ENCODE measurements around the gene ACOXL. TPM values are rescaled to one million over a fixed set of nuclear protein-coding genes. Genes with fewer than 3 reads are reported as not detected.

ACOXL gene
- total and polyA plus RNA-seq, 2 experiments from 2014 or later = not detected

DNA sequence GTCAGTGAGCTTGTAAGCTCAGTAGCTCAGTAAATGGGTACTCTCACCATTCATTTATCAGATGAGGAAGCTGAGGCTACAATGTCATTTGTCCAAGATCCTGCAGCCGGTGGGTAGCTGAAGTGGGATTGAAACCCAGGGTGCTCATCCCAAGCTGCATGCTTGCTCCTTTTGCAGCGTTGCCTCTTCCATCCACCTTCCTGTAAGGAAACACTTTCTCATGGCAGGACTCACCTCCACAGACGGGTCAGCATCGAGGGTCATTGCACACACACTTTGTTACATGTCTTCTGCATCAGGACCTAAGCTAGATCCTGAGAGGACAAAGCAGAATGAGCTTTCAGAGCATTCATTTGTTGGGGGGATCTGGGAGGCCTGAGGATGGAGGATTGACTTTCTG is 60.7 kb downstream of the ACOXL start:
- in situ Hi-C loops (cut with MboI) = no loop called here
- Histone ChIP-seq H4K20me1 (ENCODE audit: insufficient read depth) (no peaks in the 10 kb centered on the region), H2AFZ (no peak overlapping the region), H3K27me3 (replicated peaks; ENCODE audit: insufficient read depth) (peaks cover 71% of the 10 kb centered on the region), H3K4me1 (ENCODE audit: insufficient read depth) (no peaks in the 10 kb centered on the region), H3K9me2 (ENCODE audit: insufficient read depth) (no peaks in the 10 kb centered on the region), H3K9me3 (ENCODE audit: low read depth) (no peaks in the 10 kb centered on the region), H3K36me3 (ENCODE audit: low read depth) (no peaks in the 10 kb centered on the region), H3K4me2 (ENCODE audit: unreplicated experiment) (no peak overlapping the region), H3K79me2 (ENCODE audit: insufficient read depth) (no peaks in the 10 kb centered on the region), H3K27ac (no peak overlapping the region), H3K4me3 (no peak overlapping the region), H3K9ac (no peak overlapping the region), H3F3A (ENCODE audit: insufficient read depth) (no peaks in the 10 kb centered on the region)
- TF ChIP-seq EZH2phosphoT487 (IDR thresholded peaks at IDR 0.05; ENCODE audit: insufficient read depth, low read depth) (no peak), EZH2 (IDR thresholded peaks at IDR 0.05; ENCODE audit: insufficient read depth, poor library complexity, severe bottlenecking) (no peak)
- DNase-seq = no peak
- 57 to 62% methylated on average over 4 of the region's 4 CpGs for WGBS, 2 experiments (ENCODE audit: low coverage in 1 of 2, low lambda C conversion rate in 2 of 2, missing lambda C conversion rate in 2 of 2)

DNA sequence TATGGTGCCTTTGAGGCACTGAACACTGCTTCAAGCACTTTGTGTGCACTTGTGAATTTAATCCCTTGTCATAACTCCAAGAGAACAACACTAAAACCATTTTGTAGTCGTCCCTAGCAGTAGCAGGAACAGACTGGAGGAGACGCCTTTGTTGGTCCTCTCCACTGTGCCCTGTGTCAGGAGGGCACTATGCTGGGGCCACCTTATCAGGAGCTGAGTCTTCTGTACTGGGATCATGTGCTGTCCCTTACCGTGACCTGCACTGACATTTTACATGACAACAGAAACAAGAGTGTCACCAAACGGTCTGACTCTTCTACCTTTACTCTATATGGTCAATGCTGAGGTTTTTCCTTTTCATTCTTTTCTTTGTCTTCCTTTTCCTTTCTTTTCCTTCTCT is 62.0 kb downstream of the ACOXL start:
- Histone ChIP-seq H3K79me2 (ENCODE audit: insufficient read depth) (no peaks in the 10 kb centered on the region), H3K4me2 (ENCODE audit: unreplicated experiment) (no peak overlapping the region), H3K27me3 (replicated peaks; ENCODE audit: insufficient read depth) (peaks cover 58% of the 10 kb centered on the region), H3K9ac (no peak overlapping the region), H3K4me1 (ENCODE audit: insufficient read depth) (no peaks in the 10 kb centered on the region), H3K9me3 (ENCODE audit: low read depth) (no peaks in the 10 kb centered on the region), H3K4me3 (no peak overlapping the region), H3K27ac (no peak overlapping the region), H3F3A (ENCODE audit: insufficient read depth) (no peaks in the 10 kb centered on the region), H3K36me3 (ENCODE audit: low read depth) (no peaks in the 10 kb centered on the region), H2AFZ (no peak overlapping the region), H3K9me2 (ENCODE audit: insufficient read depth) (no peaks in the 10 kb centered on the region), H4K20me1 (ENCODE audit: insufficient read depth) (no peaks in the 10 kb centered on the region)
- no peak for DNase-seq
- in situ Hi-C loops (cut with MboI) = no loop called here
- 23 to 30% methylated on average over 4 of the region's 4 CpGs for WGBS, 2 experiments (ENCODE audit: low coverage in 1 of 2, low lambda C conversion rate in 2 of 2, missing lambda C conversion rate in 2 of 2)
- TF ChIP-seq EZH2 (IDR thresholded peaks at IDR 0.05; ENCODE audit: insufficient read depth, poor library complexity, severe bottlenecking) = no peak
- TF ChIP-seq EZH2phosphoT487 (IDR thresholded peaks at IDR 0.05; ENCODE audit: insufficient read depth, low read depth) = no peak

DNA sequence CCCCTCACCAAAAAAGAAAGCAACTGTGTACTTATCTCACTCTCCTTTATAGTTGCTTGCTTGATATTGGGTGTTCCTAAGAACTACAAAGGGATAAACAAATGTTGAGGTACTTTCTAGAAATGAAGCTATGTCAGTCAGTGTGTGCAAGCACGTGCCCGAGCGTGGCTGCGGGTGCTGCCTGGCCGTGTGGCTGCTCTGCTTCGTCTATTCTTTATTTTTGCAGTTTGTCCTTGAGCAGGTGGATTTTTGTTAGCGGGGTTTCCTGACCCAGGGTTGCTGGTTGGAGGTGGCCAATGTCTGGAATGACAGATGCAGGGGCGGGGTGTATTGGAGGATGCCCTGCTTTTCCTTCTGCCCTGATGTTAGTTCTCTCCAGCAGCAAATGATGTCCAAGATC is 62.6 kb downstream of the ACOXL start:
- in situ Hi-C loops (cut with MboI) = no loop called here
- no peaks in the 10 kb centered on the region for H3K9me2 ChIP-seq (ENCODE audit: insufficient read depth)
- no peaks in the 10 kb centered on the region for H3F3A ChIP-seq (ENCODE audit: insufficient read depth)
- no peak overlapping the region for H3K4me3 ChIP-seq
- TF ChIP-seq EZH2phosphoT487 (IDR thresholded peaks at IDR 0.05; ENCODE audit: insufficient read depth, low read depth) (no peak), EZH2 (IDR thresholded peaks at IDR 0.05; ENCODE audit: insufficient read depth, poor library complexity, severe bottlenecking) (no peak)
- H2AFZ ChIP-seq = no peak overlapping the region
- 72 to 76% methylated on average over 8 of the region's 8 CpGs for WGBS, 2 experiments (ENCODE audit: low coverage in 1 of 2, low lambda C conversion rate in 2 of 2, missing lambda C conversion rate in 2 of 2)
- no peaks in the 10 kb centered on the region for H3K9me3 ChIP-seq (ENCODE audit: low read depth)
- H3K27me3 ChIP-seq (replicated peaks; ENCODE audit: insufficient read depth) = peaks cover 56% of the 10 kb centered on the region
- H3K4me2 ChIP-seq (ENCODE audit: unreplicated experiment) = no peak overlapping the region
- H3K27ac ChIP-seq = no peak overlapping the region
- H4K20me1 ChIP-seq (ENCODE audit: insufficient read depth) = no peaks in the 10 kb centered on the region
- DNase-seq = no peak
- H3K79me2 ChIP-seq (ENCODE audit: insufficient read depth) = no peaks in the 10 kb centered on the region
- H3K4me1 ChIP-seq (ENCODE audit: insufficient read depth) = no peaks in the 10 kb centered on the region
- no peaks in the 10 kb centered on the region for H3K36me3 ChIP-seq (ENCODE audit: low read depth)
- H3K9ac ChIP-seq = no peak overlapping the region

DNA sequence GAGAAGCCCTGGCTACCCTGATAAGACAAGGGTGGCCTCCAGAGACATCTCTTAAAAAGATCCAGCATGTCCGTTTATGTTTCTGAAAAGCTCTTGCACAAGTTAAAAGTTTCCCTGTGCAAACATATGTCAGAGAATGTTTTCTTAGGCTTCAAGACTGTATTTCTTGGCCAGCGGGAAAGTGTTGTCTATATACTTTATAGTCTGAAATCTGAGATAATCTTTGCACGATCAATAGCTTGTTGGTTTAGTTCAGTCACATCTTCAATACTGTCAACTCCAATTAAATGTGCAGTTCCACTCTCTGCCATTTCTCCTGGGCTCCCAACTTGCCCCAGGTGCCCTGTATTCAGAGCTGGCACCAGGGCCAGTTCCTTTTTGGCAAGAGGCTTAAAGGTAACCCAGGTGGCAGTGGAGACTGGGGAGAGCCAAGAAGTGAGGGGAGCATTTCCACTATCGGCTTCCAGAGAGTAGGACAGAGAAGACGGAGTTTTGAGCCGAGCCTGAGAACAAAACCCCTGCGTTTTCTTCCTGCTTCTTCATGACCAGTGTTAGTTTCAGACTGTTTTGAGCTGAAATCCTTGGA is 64.4 kb downstream of the ACOXL start:
- Histone ChIP-seq H3K9ac (no peak overlapping the region), H3K4me2 (ENCODE audit: unreplicated experiment) (no peak overlapping the region), H3K9me2 (ENCODE audit: insufficient read depth) (no peaks in the 10 kb centered on the region), H3K27me3 (replicated peaks; ENCODE audit: insufficient read depth) (peaks cover 54% of the 10 kb centered on the region), H3K4me1 (ENCODE audit: insufficient read depth) (no peaks in the 10 kb centered on the region), H3K9me3 (ENCODE audit: low read depth) (no peaks in the 10 kb centered on the region), H3K36me3 (ENCODE audit: low read depth) (no peaks in the 10 kb centered on the region), H3K79me2 (ENCODE audit: insufficient read depth) (no peaks in the 10 kb centered on the region), H3F3A (ENCODE audit: insufficient read depth) (no peaks in the 10 kb centered on the region), H3K4me3 (no peak overlapping the region), H2AFZ (no peak overlapping the region), H4K20me1 (ENCODE audit: insufficient read depth) (no peaks in the 10 kb centered on the region), H3K27ac (no peak overlapping the region)
- WGBS, 2 experiments (ENCODE audit: low coverage in 1 of 2, low lambda C conversion rate in 2 of 2, missing lambda C conversion rate in 2 of 2) = 56 to 57% methylated on average over 7 of the region's 7 CpGs
- DNase-seq = no peak
- in situ Hi-C loops (cut with MboI) = no loop called here
- TF ChIP-seq EZH2 (IDR thresholded peaks at IDR 0.05; ENCODE audit: insufficient read depth, poor library complexity, severe bottlenecking) (no peak), EZH2phosphoT487 (IDR thresholded peaks at IDR 0.05; ENCODE audit: insufficient read depth, low read depth) (no peak)

DNA sequence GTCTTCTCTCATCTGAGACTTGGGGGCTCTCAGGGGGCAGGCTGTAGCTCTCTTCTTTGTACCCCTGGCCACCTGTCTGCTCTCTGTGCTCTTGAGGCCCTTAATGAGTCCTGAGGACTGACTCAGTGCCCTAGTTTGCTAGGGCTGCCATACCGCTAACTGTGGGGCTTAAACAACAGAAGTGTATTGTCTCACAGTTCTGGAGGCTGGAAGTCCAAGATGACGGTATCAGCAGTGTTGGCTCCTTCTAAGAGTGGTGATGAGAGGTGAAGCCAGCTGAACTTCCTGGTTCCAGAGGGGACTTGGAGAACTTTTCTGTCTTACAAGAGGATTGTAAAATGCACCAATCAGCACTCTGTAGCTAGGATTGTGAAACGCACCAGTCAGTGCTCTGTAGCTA is 67.0 kb downstream of the ACOXL start:
- TF ChIP-seq EZH2 (IDR thresholded peaks at IDR 0.05; ENCODE audit: insufficient read depth, poor library complexity, severe bottlenecking) = no peak
- TF ChIP-seq EZH2phosphoT487 (IDR thresholded peaks at IDR 0.05; ENCODE audit: insufficient read depth, low read depth) = no peak
- DNase-seq = no peak
- no peak overlapping the region for H3K4me2 ChIP-seq (ENCODE audit: unreplicated experiment)
- H3K9me2 ChIP-seq (ENCODE audit: insufficient read depth) = no peaks in the 10 kb centered on the region
- H3K79me2 ChIP-seq (ENCODE audit: insufficient read depth) = no peaks in the 10 kb centered on the region
- H3K27me3 ChIP-seq (replicated peaks; ENCODE audit: insufficient read depth) = peaks cover 64% of the 10 kb centered on the region
- H4K20me1 ChIP-seq (ENCODE audit: insufficient read depth) = no peaks in the 10 kb centered on the region
- H3F3A ChIP-seq (ENCODE audit: insufficient read depth) = no peaks in the 10 kb centered on the region
- no peak overlapping the region for H3K9ac ChIP-seq
- H3K36me3 ChIP-seq (ENCODE audit: low read depth) = no peaks in the 10 kb centered on the region
- no peak overlapping the region for H3K4me3 ChIP-seq
- WGBS, 2 experiments (ENCODE audit: low coverage in 1 of 2, low lambda C conversion rate in 2 of 2, missing lambda C conversion rate in 2 of 2) = 48 to 56% methylated on average over 3 of the region's 3 CpGs
- no peaks in the 10 kb centered on the region for H3K9me3 ChIP-seq (ENCODE audit: low read depth)
- H2AFZ ChIP-seq = no peak overlapping the region
- in situ Hi-C loops (cut with MboI) = no loop called here
- no peaks in the 10 kb centered on the region for H3K4me1 ChIP-seq (ENCODE audit: insufficient read depth)
- H3K27ac ChIP-seq = no peak overlapping the region
